Measurements from ENCODE around the gene SUSD6.

GRCh38 chr14:69572030-69572840 lies 39.2 kb upstream of the SUSD6 start:
- TF ChIP-seq CTCF (IDR thresholded peaks at IDR 0.05) (peak in 1 of 6 experiments; percentile 2), POLR2A (IDR thresholded peaks at IDR 0.05) (no peak)
